Retinal pigment epithelial cell (primary cell): ENCODE data around the gene ABHD4.
"Not testable (repeated sequence)": the region's sequence is repeated elsewhere in the genome, so short reads cannot be mapped to it uniquely, and the experiment has no call there.

Experiments
- DNase-seq: peaks from one replicate; pipeline ENCODE4 v3.0.0-alpha.2; 2010; ENCODE audit warnings: low read depth
- H3K4me3 ChIP-seq: 2 replicates; pipeline ENCODE4 v1.5.1; 2011; ENCODE audit warnings: mild to moderate bottlenecking, low read length, control low read depth, moderate library complexity
- CTCF ChIP-seq: conservative IDR thresholded peaks from 2 replicates; pipeline ENCODE4 v1.5.1; 2011; ENCODE audit warnings: low read depth, low read length, control low read depth, inconsistent platforms

The ABHD4 gene

DNA sequence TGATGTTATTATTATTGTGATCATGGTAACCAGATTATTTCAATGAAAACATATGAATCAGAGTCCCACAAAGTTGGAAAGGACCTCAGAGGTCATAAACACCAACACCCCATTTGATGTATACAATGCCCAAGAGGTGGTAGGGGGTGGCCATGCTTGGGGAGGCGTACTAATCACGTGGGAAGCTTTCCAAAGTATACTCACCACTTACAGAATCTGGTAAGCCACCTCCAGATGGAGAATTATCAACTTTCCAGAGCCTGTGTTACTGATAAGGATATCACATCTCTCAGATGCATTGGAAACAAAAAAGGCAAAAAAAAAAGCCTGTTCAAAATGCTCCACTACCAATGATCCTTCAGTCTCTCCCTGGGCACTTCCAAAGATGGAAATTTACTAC lies 17.5 kb upstream of the ABHD4 start:
- no peak for DNase-seq
- TF ChIP-seq CTCF = no peak
- no peak overlapping the region for H3K4me3 ChIP-seq

- no peak overlapping the region for H3K4me3 ChIP-seq
- no peak for DNase-seq
- TF ChIP-seq CTCF = no peak
Measured at GRCh38 chr14:22583994-22584393, 14.1 kb upstream of the ABHD4 start.

GRCh38 chr14:22587247-22587646 lies 10.9 kb upstream of the ABHD4 start:
- no peak for DNase-seq
- no peak for TF ChIP-seq CTCF
- no peak overlapping the region for H3K4me3 ChIP-seq

DNA sequence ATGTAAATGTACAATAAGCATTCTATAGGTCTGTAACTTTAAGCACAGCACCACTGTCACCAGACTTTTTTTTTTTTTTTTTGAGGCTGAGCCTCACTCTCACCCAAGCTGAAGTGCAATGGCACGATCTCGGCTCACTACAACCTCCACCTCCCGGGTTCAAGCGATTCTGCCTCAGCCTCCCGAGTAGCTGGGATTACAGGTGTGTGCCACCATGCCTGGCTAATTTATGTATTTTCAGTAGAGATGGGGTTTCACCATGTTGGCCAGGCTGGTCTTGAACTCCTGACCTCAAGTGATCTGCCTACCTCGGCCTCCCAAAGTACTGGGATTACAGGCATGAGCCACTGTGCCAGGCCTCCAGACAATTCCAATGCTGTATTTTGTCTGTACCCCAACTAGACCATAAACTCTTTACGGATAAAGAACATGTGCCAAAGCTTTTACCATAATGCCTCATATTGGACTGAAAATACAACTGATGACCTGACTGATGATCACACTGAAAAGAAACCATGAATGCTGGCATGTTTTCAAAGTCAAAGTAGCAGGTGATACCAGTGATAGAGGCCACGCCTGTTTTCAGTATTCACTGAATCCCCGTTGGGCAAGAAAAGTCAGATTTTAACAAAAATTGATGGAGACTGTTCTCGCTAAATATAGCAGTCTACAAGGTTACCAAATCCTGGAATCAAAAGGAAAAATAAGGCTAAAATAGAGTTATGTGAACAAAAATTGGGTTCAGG lies 10.2 kb upstream of the ABHD4 start:
- peak overlapping the region; percentile 95 for H3K4me3 ChIP-seq
- DNase-seq = not testable (repeated sequence)

GRCh38 chr14:22588526-22589095 lies 9.5 kb upstream of the ABHD4 start:
- H3K4me3 ChIP-seq = peak overlapping the region; percentile 95
- DNase-seq = no peak
- TF ChIP-seq CTCF = no peak

DNA sequence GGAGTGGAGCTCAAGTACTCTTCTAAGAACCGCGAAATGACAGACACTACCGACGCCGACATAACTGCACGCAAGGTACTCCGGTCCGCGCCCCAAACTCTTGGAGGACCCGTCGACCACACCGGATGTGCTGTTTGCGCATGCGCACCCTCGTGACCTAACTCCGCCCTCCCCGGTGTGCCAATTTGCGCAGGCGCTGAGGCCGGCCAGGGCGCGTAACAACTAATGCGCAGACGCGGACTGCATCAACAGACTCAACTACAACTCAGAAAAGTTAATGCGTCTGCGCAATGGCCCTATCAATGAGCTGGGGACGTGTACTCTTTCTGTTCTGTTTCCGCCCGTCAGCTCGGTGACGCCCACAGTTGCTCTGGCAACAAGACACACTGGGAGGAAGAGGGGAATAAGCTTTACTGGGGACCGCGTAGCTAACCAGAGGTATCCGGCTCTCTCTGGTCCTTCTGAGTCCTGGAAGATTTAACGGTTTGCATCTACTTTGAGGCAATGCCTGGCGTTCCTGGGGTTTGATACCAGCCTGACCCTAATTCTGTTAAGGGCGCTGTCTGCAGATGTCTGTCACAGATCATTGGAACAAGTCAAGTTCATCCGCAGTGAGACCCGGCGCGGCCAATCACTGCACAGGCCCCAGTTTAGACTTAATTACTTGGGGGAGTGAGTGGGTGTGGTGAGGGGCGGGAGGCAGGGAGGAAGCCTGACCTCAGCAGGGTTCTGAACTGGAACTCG lies 8.8 kb upstream of the ABHD4 start, which contains the start of gene DAD1:
TSS of gene DAD1 (minus strand) at position 129 of the 744 bp plus-strand sequence. CDS start at position 62, 67 bp downstream.
- DNase-seq = peak; percentile 99
- no peak for TF ChIP-seq CTCF
- peak within 1 kb of the TSS; percentile 95 for H3K4me3 ChIP-seq

GRCh38 chr14:22593189-22593588 lies 4.9 kb upstream of the ABHD4 start:
- TF ChIP-seq CTCF = no peak
- H3K4me3 ChIP-seq = no peak overlapping the region
- DNase-seq = no peak
